ENCODE measurements around the gene LBH.

The LBH gene

GRCh38 chr2:30278419-30278818 is 47.1 kb downstream of the LBH start:
- DNase-seq, result no peak

- DNase-seq, result no peak
Observed at GRCh38 chr2:30280596-30281434, 49.5 kb downstream of the LBH start.

- no peak for DNase-seq
Observed at GRCh38 chr2:30282081-30282480, 50.7 kb downstream of the LBH start.

- no peak for DNase-seq
Observed at GRCh38 chr2:30282721-30283120, 51.4 kb downstream of the LBH start.

- DNase-seq, result no peak
Observed at GRCh38 chr2:30283931-30284565, 52.7 kb downstream of the LBH start.

- no peak for DNase-seq
Observed at GRCh38 chr2:30285758-30286157, 54.4 kb downstream of the LBH start.

- DNase-seq, result no peak
Observed at GRCh38 chr2:30287190-30287840, 56.0 kb downstream of the LBH start.

GRCh38 chr2:30287857-30288513 is 56.7 kb downstream of the LBH start:
- no peak for DNase-seq

GRCh38 chr2:30288561-30288960 is 57.2 kb downstream of the LBH start:
- no peak for DNase-seq

GRCh38 chr2:30293303-30293921 is 62.1 kb downstream of the LBH start:
- DNase-seq, result no peak

GRCh38 chr2:30294133-30294532 is 62.8 kb downstream of the LBH start:
- DNase-seq, result no peak

GRCh38 chr2:30296496-30296895 is 65.2 kb downstream of the LBH start:
- no peak for DNase-seq

- no peak for DNase-seq
Observed at GRCh38 chr2:30298302-30298701, 67.0 kb downstream of the LBH start.

- no peak for DNase-seq
Observed at GRCh38 chr2:30300122-30300455, 68.8 kb downstream of the LBH start.

GRCh38 chr2:30300456-30301221 is 69.3 kb downstream of the LBH start:
- DNase-seq, result no peak

GRCh38 chr2:30301551-30301950 is 70.2 kb downstream of the LBH start:
- DNase-seq, result no peak

- DNase-seq, result no peak
Observed at GRCh38 chr2:30302566-30302965, 71.2 kb downstream of the LBH start.

GRCh38 chr2:30303095-30303494 is 71.8 kb downstream of the LBH start:
- no peak for DNase-seq

- no peak for DNase-seq
Observed at GRCh38 chr2:30305235-30305634, 73.9 kb downstream of the LBH start.

GRCh38 chr2:30306522-30306921 is 75.2 kb downstream of the LBH start:
- no peak for DNase-seq

GRCh38 chr2:30308280-30308679 is 76.9 kb downstream of the LBH start:
- DNase-seq, result no peak
